ENCODE measurements around the gene ME3. TPM values are rescaled to one million over a fixed set of nuclear protein-coding genes. Genes with fewer than 3 reads are reported as not detected.

ME3 gene
- total RNA-seq, 3 donors from 2014 or later (not counting 1 experiment from before 2014, with no cell fraction given) = 5.2 to 7.5 (median 6.9) TPM

DNA sequence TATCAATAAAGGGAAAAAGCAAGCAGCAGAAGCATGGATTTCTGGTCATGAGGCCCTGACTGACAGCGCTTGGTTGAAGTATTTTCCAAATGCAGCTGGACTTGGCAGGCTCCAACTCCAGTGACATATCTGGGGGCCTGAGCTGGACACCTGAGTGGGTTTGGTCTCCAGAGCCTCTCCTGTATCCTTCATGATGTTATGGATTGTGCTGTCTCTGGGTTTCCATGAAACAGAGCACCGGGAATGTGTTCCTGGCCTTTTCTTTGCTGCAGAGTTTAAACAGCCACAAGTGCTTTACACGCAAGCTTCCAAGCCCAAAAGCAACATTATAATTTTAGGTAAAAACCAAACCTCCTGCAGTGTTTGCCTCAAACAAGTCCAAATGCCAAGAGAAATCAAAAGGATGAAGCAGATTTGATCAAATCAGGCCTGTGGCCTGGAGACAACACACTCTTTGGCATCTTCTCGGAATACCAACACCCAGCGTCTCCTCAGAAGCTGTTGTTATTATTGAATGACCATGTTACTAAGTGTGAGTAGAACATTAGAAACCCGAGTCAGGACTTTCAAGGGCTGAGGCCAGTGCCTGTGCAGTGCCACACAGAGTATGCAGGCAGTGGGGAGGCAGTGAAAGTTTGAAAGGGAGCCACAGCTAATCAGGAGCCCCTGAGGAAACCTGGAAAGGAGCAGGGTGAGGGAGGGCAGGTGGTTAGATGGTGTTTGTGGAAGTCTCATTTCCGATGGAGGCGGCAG, 42.0 kb downstream of the ME3 start:
- intact Hi-C loops (cut with micrococcal nuclease) = no loop called here

DNA sequence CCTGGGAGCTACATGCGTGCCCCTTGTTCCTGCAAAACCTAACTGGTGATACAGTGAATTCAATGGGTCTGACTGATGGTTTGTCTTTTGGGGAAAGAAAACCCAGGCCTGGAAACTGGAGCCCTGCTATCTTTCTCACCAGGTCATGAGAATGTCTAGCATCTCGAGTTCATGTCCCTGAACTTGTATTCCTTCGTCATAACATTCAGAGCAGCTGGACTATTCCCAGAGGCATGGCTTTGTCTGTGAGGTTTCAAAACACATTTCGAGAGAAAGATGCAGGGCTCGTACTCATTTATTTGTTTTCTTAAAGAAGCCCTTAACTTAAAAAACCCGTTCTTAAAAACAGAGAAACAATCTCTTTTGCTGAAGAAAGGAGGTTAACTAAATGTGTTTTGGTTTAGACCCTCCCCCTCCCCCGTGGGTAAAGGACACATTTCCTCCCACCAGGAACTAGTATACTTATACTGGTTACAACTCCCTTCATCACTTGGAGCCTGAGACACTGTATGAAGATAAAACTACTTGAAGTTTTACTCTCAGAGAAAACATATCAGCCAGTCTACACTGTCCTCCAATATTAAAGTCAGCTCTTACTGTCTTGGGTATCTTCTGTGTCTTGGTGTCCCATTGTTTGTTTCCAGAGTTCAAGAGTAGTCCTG, 43.2 kb downstream of the ME3 start:
- Histone ChIP-seq H3K27me3 (ENCODE audit: control insufficient read depth, insufficient read depth, low read length) (no peaks in the 10 kb centered on the region), H3K36me3 (ENCODE audit: control insufficient read depth, insufficient read depth, low read length) (no peaks in the 10 kb centered on the region), H3K4me3 (ENCODE audit: low read length) (no peak overlapping the region), H3K4me1 (ENCODE audit: control insufficient read depth, insufficient read depth, low read length) (no peaks in the 10 kb centered on the region), H3K9me3 (ENCODE audit: control insufficient read depth, insufficient read depth, low read length) (no peaks in the 10 kb centered on the region), H3K27ac (ENCODE audit: low read length) (no peak overlapping the region)
- peaks cover 11 to 20% of the 10 kb centered on the region in 2 donors for H3K27me3 Mint-ChIP-seq (ENCODE audit: low read depth in 2 of 2)
- no peaks in the 10 kb centered on the region for H3K9me3 Mint-ChIP-seq
- intact Hi-C loops (cut with micrococcal nuclease) = no loop called here
- TF ChIP-seq, protein P1, sequence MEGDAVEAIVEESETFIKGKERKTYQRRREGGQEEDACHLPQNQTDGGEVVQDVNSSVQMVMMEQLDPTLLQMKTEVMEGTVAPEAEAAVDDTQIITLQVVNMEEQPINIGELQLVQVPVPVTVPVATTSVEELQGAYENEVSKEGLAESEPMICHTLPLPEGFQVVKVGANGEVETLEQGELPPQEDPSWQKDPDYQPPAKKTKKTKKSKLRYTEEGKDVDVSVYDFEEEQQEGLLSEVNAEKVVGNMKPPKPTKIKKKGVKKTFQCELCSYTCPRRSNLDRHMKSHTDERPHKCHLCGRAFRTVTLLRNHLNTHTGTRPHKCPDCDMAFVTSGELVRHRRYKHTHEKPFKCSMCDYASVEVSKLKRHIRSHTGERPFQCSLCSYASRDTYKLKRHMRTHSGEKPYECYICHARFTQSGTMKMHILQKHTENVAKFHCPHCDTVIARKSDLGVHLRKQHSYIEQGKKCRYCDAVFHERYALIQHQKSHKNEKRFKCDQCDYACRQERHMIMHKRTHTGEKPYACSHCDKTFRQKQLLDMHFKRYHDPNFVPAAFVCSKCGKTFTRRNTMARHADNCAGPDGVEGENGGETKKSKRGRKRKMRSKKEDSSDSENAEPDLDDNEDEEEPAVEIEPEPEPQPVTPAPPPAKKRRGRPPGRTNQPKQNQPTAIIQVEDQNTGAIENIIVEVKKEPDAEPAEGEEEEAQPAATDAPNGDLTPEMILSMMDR (IDR thresholded peaks at IDR 0.05) = no peak
- H3K36me3 Mint-ChIP-seq = no peaks in the 10 kb centered on the region
- peaks cover 0 to 5% of the 10 kb centered on the region in 2 donors for H3K4me1 Mint-ChIP-seq
- DNase-seq = no peak
- no peak overlapping the region for H3K27ac Mint-ChIP-seq
- no peak overlapping the region for H3K4me3 Mint-ChIP-seq
- no peak for ATAC-seq
- 86% methylated on average over 6 of the region's 7 CpGs for WGBS (ENCODE audit: insufficient coverage)

More for the DNA sequence above, 42.0 kb downstream of the ME3 start:
- no peaks in the 10 kb centered on the region for H3K36me3 Mint-ChIP-seq
- DNase-seq (no peak), ATAC-seq (no peak)
- Histone ChIP-seq H3K9me3 (ENCODE audit: control insufficient read depth, insufficient read depth, low read length) (no peaks in the 10 kb centered on the region), H3K36me3 (ENCODE audit: control insufficient read depth, insufficient read depth, low read length) (no peaks in the 10 kb centered on the region), H3K27ac (ENCODE audit: low read length) (no peak overlapping the region), H3K4me3 (ENCODE audit: low read length) (no peak overlapping the region), H3K4me1 (ENCODE audit: control insufficient read depth, insufficient read depth, low read length) (no peaks in the 10 kb centered on the region), H3K27me3 (ENCODE audit: control insufficient read depth, insufficient read depth, low read length) (no peaks in the 10 kb centered on the region)
- H3K9me3 Mint-ChIP-seq = no peaks in the 10 kb centered on the region
- no peak overlapping the region for H3K27ac Mint-ChIP-seq
- H3K4me3 Mint-ChIP-seq = no peak overlapping the region
- TF ChIP-seq, protein P1 (IDR thresholded peaks at IDR 0.05) = no peak
- H3K4me1 Mint-ChIP-seq = peaks cover 0 to 5% of the 10 kb centered on the region in 2 donors
- 88% methylated on average over 8 of the region's 8 CpGs for WGBS (ENCODE audit: insufficient coverage)
- peaks cover 11 to 25% of the 10 kb centered on the region in 2 donors for H3K27me3 Mint-ChIP-seq (ENCODE audit: low read depth in 2 of 2)

GRCh38 chr11:86627776-86628455, 44.5 kb downstream of the ME3 start:
- Mint-ChIP-seq H3K27ac (no peak overlapping the region), H3K9me3 (no peaks in the 10 kb centered on the region), H3K4me3 (no peak overlapping the region), H3K27me3 (ENCODE audit: low read depth in 2 of 2) (peaks cover 3 to 11% of the 10 kb centered on the region in 2 donors), H3K4me1 (no peaks in the 10 kb centered on the region), H3K36me3 (no peaks in the 10 kb centered on the region)
- DNase-seq = no peak
- intact Hi-C loops (cut with micrococcal nuclease) = no loop called here
- Histone ChIP-seq H3K27ac (ENCODE audit: low read length) (no peak overlapping the region), H3K4me1 (ENCODE audit: control insufficient read depth, insufficient read depth, low read length) (no peaks in the 10 kb centered on the region), H3K4me3 (ENCODE audit: low read length) (no peak overlapping the region), H3K9me3 (ENCODE audit: control insufficient read depth, insufficient read depth, low read length) (no peaks in the 10 kb centered on the region), H3K27me3 (ENCODE audit: control insufficient read depth, insufficient read depth, low read length) (no peaks in the 10 kb centered on the region), H3K36me3 (ENCODE audit: control insufficient read depth, insufficient read depth, low read length) (no peaks in the 10 kb centered on the region)
- ATAC-seq = no peak
- 97% methylated on average over 7 of the region's 7 CpGs for WGBS (ENCODE audit: insufficient coverage)
- TF ChIP-seq, protein P1 (IDR thresholded peaks at IDR 0.05) = no peak
